GM19043 (cell line): ENCODE data around the gene FOLR2.

Experiments
- ATAC-seq: cut with Tn5 transposase; IDR thresholded peaks from one replicate; pipeline ENCODE4 v1.9.1; 2021; ENCODE audit warnings: low read depth; ENCODE audit not compliant: unreplicated experiment

FOLR2 gene

GRCh38 chr11:72229336-72229924, 12.8 kb downstream of the FOLR2 start:
- no peak for ATAC-seq

GRCh38 chr11:72229925-72230763, 13.6 kb downstream of the FOLR2 start:
- no peak for ATAC-seq

DNA sequence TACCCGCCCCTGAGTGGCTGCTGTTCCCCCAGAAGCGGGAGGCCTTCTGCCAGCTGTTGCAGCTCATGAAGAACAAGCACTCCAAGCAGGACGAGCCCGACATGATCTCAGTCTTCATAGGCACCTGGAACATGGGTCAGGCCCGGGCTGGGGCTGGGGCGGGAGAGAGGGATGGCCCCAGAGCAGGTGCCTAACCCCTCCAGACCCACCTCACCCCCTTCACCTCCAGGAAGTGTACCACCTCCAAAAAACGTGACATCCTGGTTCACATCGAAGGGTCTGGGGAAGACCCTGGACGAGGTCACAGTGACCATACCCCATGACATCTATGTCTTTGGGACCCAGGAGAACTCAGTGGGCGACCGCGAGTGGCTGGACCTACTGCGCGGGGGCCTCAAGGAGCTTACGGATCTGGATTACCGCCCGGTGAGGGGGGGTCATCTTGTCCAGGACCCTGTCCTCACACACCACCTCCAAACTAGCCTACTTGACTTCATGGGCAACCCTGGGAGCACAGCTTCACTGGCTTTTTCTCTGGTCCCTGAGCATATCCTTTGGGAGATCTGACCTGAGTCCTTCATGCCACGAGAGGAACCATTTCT, 14.3 kb downstream of the FOLR2 start:
- no peak for ATAC-seq

- no peak for ATAC-seq
Observed at GRCh38 chr11:72231396-72232259, 15.0 kb downstream of the FOLR2 start.

DNA sequence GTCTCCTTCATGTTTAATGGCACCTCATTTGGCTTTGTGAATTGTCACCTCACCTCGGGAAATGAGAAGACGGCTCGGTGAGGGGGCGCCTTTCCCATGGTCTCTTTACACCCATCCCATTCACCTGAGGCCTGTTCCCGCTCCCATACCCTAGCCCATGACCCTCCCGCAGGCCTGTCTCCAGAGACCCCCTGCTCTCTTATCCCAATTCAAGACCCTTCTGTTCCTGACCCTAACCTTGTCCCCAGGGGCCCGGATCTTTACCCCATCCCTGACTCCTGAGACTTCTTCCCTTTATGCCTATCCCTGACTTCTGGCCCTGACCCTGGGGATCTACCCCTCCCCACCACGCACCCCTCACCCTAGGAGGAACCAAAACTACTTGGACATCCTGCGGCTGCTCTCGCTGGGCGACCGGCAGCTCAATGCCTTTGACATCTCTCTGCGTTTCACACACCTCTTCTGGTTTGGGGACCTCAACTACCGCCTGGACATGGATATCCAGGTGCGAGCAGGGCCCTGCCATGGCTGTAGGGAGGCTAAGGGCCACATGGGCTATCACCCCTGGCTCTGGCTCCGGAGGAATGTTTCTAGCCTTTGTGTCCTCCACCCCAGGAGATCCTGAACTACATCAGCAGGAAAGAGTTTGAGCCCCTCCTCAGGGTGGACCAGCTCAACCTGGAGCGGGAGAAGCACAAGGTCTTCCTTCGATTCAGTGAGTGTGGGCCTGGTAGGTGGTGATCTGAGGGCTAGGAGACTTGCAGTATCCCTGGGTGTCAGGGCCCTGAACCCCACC, 15.9 kb downstream of the FOLR2 start:
- ATAC-seq: no peak

DNA sequence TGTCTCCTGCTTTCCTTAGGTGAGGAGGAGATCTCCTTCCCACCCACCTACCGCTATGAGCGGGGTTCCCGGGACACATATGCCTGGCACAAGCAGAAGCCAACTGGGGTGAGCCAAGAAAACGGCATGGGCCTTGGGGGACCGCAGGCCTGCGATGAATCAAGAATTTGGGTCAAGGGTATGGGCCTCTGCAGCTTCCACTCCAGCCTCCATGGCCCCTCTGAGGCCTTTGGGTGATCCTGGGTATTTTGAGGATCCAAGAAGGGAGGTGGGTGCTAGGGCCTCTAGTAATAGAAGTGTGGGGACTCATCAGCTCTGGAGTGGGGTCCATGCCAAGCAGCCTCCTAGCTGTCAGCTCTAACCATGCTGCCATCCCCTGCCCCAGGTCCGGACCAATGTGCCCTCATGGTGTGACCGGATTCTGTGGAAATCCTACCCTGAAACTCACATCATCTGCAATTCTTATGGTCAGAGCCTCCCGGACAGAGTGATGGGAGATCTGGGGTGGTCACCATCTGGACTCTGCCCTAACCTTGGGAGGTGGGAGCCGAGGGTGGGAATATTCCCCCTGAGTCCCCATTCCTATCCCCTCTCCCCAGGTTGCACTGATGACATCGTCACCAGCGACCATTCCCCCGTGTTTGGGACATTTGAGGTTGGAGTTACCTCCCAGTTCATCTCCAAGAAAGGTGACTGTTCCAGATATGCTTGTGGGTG, 16.6 kb downstream of the FOLR2 start:
- ATAC-seq: no peak

GRCh38 chr11:72233773-72234513, 17.3 kb downstream of the FOLR2 start:
- ATAC-seq: no peak

- no peak for ATAC-seq
Observed at GRCh38 chr11:72234514-72234830, 17.9 kb downstream of the FOLR2 start.

DNA sequence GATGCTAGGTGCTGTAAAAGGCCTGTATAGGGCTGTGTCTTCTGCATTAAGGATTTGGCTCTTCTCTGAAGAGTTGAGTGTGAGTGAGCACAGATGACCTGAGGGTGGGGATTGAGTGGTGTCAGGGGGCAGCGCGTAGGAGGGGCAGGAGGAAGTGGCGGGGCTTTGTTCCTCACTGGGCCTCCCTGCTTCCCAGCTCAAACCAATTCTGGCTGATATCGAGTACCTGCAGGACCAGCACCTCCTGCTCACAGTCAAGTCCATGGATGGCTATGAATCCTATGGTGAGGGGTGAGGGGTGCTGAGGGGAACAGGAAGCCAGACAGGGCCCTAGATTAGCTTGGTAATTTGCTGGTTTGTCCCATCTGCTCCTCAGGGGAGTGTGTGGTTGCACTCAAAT, 18.3 kb downstream of the FOLR2 start:
- ATAC-seq: no peak

DNA sequence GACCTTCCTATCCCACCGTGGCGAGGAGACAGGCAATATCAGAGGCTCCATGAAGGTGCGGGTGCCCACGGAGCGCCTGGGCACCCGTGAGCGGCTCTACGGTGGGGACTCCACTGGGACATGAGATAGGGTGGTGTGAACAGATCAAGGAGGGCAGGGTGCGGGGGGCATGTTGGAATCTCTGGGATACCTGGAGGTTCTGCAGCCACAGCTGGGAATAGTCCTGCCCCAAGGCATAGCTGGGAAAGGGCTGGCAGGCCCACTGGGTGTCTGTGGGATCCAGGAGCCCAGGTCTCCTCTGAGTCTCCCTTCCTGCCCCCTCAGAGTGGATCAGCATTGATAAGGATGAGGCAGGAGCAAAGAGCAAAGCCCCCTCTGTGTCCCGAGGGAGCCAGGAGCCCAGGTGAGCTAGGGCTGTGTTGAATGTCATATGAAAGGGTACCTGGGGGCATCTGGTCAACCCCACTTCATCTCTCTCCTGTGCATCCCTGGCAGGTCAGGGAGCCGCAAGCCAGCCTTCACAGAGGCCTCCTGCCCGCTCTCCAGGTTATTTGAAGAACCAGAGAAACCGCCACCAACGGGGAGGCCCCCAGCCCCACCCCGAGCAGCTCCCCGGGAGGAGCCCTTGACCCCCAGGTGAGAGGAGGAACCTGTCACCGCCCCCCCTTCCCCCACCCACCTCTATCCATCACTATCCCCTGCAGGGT, 18.9 kb downstream of the FOLR2 start:
- ATAC-seq: no peak

DNA sequence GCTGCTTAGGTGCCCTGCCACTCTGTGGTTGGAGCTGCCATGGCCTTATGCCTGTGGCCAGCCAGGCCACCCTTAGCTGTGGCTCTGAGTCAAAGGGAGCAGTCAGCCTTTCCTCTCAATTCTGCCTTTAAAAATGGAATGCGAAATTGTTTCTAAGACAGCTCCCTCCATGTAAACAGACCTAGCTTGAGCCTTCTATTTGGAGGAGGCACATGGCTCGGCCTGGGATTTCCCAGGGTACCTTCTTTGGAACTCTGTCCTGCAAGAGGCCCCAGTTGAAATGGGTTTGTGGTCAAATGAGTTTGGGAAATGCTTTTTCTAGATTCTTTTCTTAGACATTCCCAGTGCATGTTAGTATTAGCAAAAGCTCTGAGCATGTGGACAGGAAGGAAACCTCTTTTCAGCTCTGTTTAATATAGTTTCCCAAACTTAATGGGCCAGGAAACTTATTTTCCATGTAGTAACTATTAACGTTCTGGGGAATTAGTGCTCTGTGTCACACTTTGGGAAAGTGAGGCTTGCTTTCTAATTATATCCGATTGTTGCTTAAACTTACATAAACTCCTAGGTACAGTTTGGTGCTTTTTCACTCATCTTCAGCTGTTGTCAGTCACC, 19.6 kb downstream of the FOLR2 start:
- no peak for ATAC-seq

DNA sequence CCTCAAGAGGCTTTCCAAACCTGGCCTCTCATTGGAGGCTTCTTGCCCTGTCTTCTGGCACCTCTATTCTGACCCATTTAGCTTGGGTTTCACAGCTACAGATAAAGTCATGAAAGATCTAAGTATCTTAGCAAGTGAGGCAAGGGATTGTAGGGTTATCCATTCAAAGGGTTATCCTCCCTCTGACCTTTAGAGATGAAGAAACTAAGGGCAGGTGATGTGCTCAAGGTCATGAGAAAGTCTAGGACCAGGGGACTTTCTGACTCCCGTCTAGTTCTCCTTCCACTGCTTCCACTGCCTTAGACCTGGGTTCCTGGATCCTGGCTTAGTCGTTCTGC, 20.1 kb downstream of the FOLR2 start:
- no peak for ATAC-seq

GRCh38 chr11:72237112-72237931, 20.7 kb downstream of the FOLR2 start:
- ATAC-seq: no peak

DNA sequence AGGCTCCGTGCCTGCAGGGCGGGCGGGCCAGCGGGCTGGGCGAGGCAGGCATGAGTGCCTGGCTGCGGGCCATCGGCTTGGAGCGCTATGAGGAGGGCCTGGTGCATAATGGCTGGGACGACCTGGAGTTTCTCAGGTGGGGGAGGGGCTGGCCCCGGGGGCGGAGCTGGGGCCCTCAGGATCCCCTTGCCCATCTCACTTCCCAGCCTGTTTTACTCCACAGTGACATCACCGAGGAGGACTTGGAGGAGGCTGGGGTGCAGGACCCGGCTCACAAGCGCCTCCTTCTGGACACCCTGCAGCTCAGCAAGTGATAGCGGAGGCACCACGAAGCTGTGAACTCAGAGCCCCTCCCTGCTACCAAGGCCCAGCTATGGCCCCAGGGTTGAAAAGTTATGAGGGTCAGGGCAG, 21.5 kb downstream of the FOLR2 start:
- no peak for ATAC-seq

GRCh38 chr11:72238492-72239312, 22.1 kb downstream of the FOLR2 start:
- no peak for ATAC-seq

DNA sequence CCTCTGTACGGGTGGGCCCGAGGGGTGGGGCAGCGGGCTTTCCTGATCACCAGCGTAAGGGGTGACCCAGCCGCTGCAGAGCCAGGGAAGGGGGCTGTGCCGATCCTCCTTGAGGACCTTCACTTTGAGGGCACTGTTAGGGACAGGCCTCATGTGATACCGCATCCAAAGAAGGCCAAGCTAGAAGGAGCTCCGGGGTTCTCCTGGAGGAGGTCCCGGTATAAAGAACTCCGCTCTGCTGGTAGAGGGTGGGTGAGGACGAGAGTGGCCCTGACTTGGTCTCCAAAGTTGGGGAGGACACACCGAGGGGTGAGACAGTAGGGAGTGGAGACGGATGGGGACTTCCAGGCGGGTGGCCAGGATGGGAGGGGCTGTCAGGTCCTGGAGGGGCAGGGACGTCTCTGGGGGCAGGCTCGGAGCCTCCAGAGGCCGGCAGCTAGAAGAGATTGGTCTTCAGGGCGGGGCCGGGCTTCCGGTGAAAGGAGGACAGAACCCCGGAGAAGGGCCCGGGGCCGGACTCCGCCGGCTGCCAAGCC, 22.8 kb downstream of the FOLR2 start:
- no peak for ATAC-seq
